ENCODE data around the gene SP6. TPM values are rescaled to one million over a fixed set of nuclear protein-coding genes. Genes with fewer than 3 reads are reported as not detected.

The SP6 gene
- total RNA-seq, 1 experiment from 2014 or later, result 10.8 TPM

GRCh38 chr17:47873200-47874090 is 22.5 kb upstream of the SP6 start:
- DNase-seq (ENCODE audit: low read depth, low spot score), result no peak
- no peaks in the 10 kb centered on the region for H3K9me3 ChIP-seq (ENCODE audit: control insufficient read depth in 1 of 2, insufficient read depth in 1 of 2, low read depth in 1 of 2, low read length in 2 of 2)
- no peak for ATAC-seq
- no peaks in the 10 kb centered on the region for H3K9me2 ChIP-seq (ENCODE audit: insufficient read depth)
- ChIA-PET CTCF (no interaction called here), RAD21 (ENCODE audit: low non-redundant PET in 1 of 2, low total read pairs in 2 of 2, uncharacterized antibody in 2 of 2, unreplicated experiment in 2 of 2) (no interaction called here), POLR2A (no interaction called here)
- no TSS peak for BruUV-seq (replicated peaks)
- no peak overlapping the region for H2AFZ ChIP-seq (ENCODE audit: low read depth, low read length, poor library complexity, severe bottlenecking)
- no peaks in the 10 kb centered on the region for H4K20me1 ChIP-seq (ENCODE audit: insufficient read depth)
- no peaks in the 10 kb centered on the region for H3K79me2 ChIP-seq (ENCODE audit: insufficient read depth, low read length)
- intact Hi-C loops (cut with micrococcal nuclease), result no loop called here
- no peak for TF ChIP-seq EZH2 (IDR thresholded peaks at IDR 0.05)
- TF ChIP-seq EZH2phosphoT487 (IDR thresholded peaks at IDR 0.05; ENCODE audit: borderline replicate concordance), result no peak
- TF ChIP-seq EGR1 (IDR thresholded peaks at IDR 0.05; ENCODE audit: low read depth), result no peak
- TF ChIP-seq REST (IDR thresholded peaks at IDR 0.05; ENCODE audit: low read depth), result no peak
- no peak for TF ChIP-seq MAX (IDR thresholded peaks at IDR 0.05)
- no peak for TF ChIP-seq ELF1 (IDR thresholded peaks at IDR 0.05; ENCODE audit: borderline replicate concordance, low read depth)
- TF ChIP-seq TCF7L2 (IDR thresholded peaks at IDR 0.05; ENCODE audit: borderline replicate concordance, extremely low read depth, insufficient read depth, insufficient read length), result no peak
- TF ChIP-seq ZNF274 (IDR thresholded peaks at IDR 0.05; ENCODE audit: low read depth, low read length), result no peak
- no peak for TF ChIP-seq CTCF (IDR thresholded peaks at IDR 0.05 in 2 of 3, conservative IDR thresholded peaks at IDR 0.05 in 1 of 3; ENCODE audit: borderline replicate concordance in 1 of 3, insufficient read depth in 1 of 3, low read depth in 2 of 3, low read length in 2 of 3)
- no peak for TF ChIP-seq POLR2A (IDR thresholded peaks at IDR 0.05; ENCODE audit: borderline replicate concordance, extremely low read depth, insufficient read depth, insufficient read length)
- TF ChIP-seq YY1 (IDR thresholded peaks at IDR 0.05; ENCODE audit: extremely low read depth, insufficient replicate concordance, low read depth, low read length), result no peak
- TF ChIP-seq SP1 (IDR thresholded peaks at IDR 0.05; ENCODE audit: low read depth), result no peak
- TF ChIP-seq RAD21 (IDR thresholded peaks at IDR 0.05; ENCODE audit: low read depth), result no peak
- no peak for TF ChIP-seq ATF3 (IDR thresholded peaks at IDR 0.05)
- no peak for TF ChIP-seq FOSL1 (IDR thresholded peaks at IDR 0.05; ENCODE audit: low read depth)
- no peak for TF ChIP-seq CEBPB (IDR thresholded peaks at IDR 0.05; ENCODE audit: low read depth)
- no peak for TF ChIP-seq SIN3A (IDR thresholded peaks at IDR 0.05; ENCODE audit: low read depth)
- no peak overlapping the region for H3K4me2 ChIP-seq (ENCODE audit: low read length)
- no peak overlapping the region for H3K27ac ChIP-seq (ENCODE audit: low read depth, low read length)
- H3K27me3 ChIP-seq (ENCODE audit: insufficient read depth, low read length), result peaks cover 7% of the 10 kb centered on the region; the same call in 1 of the 2 replicates
- peaks cover 9 to 33% of the 10 kb centered on the region in 2 experiments for H3K4me1 ChIP-seq (ENCODE audit: control insufficient read depth in 1 of 2, insufficient read depth in 2 of 2, low read length in 2 of 2)
- no peaks in the 10 kb centered on the region for H3K36me3 ChIP-seq (ENCODE audit: control insufficient read depth in 1 of 2, insufficient read depth in 2 of 2, low read length in 2 of 2)
- no peak overlapping the region for H3K9ac ChIP-seq (ENCODE audit: low read length)
- no peak overlapping the region for H3K4me3 ChIP-seq (replicated peaks in 1 of 2; ENCODE audit: low read depth in 1 of 2, low read length in 2 of 2)

Measured in HCT116 (cell line).